Measurements from ENCODE around the gene CNPY1.

- TF ChIP-seq, protein P1, sequence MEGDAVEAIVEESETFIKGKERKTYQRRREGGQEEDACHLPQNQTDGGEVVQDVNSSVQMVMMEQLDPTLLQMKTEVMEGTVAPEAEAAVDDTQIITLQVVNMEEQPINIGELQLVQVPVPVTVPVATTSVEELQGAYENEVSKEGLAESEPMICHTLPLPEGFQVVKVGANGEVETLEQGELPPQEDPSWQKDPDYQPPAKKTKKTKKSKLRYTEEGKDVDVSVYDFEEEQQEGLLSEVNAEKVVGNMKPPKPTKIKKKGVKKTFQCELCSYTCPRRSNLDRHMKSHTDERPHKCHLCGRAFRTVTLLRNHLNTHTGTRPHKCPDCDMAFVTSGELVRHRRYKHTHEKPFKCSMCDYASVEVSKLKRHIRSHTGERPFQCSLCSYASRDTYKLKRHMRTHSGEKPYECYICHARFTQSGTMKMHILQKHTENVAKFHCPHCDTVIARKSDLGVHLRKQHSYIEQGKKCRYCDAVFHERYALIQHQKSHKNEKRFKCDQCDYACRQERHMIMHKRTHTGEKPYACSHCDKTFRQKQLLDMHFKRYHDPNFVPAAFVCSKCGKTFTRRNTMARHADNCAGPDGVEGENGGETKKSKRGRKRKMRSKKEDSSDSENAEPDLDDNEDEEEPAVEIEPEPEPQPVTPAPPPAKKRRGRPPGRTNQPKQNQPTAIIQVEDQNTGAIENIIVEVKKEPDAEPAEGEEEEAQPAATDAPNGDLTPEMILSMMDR (IDR thresholded peaks at IDR 0.05) = no peak
- no peak for TF ChIP-seq JUNB (IDR thresholded peaks at IDR 0.05)
- TF ChIP-seq CHD2 (IDR thresholded peaks at IDR 0.05; ENCODE audit: low read length, partially characterized antibody) = no peak
- no peak for TF ChIP-seq RFX5 (IDR thresholded peaks at IDR 0.05)
- no peak for TF ChIP-seq HDAC2 (IDR thresholded peaks at IDR 0.05)
- no peak for TF ChIP-seq SMC3 (IDR thresholded peaks at IDR 0.05)
- TF ChIP-seq, protein P2, sequence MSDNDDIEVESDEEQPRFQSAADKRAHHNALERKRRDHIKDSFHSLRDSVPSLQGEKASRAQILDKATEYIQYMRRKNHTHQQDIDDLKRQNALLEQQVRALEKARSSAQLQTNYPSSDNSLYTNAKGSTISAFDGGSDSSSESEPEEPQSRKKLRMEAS (IDR thresholded peaks at IDR 0.05) = no peak
- no peak for TF ChIP-seq JUN (IDR thresholded peaks at IDR 0.05)
- TF ChIP-seq POLR2A (IDR thresholded peaks at IDR 0.05; ENCODE audit: low read length) = no peak
- no peak for TF ChIP-seq RAD21 (conservative IDR thresholded peaks at IDR 0.05 in 1 of 2, IDR thresholded peaks at IDR 0.05 in 1 of 2)
- no peak for TF ChIP-seq EP300 (IDR thresholded peaks at IDR 0.05)
- no peak for TF ChIP-seq TFCP2L1 (CRISPR knock-in tag; IDR thresholded peaks at IDR 0.05)
- no peak for TF ChIP-seq SREBF2 (IDR thresholded peaks at IDR 0.05)
- no peak for TF ChIP-seq E2F6 (IDR thresholded peaks at IDR 0.05; ENCODE audit: borderline replicate concordance, low read depth)
These were observed 51.8 kb downstream of the CNPY1 start for GRCh38 chr7:155494551-155494950.
